Endothelial cell of umbilical vein (primary cell): ENCODE data around the gene IGSF9. TPM values are rescaled to one million over a fixed set of nuclear protein-coding genes. Genes with fewer than 3 reads are reported as not detected.

Experiments
- BruUV-seq: library from RNA; stranded (reverse); fragments of 400-500 nt; replicated peaks from 2 replicates; lab custom pipeline; 2021; lab: Mats Ljungman, UMichigan
- CTCF ChIA-PET: fragments of 300-600, 350-600 bp; sonication (Branson Sonifier 250); formaldehyde crosslinking; loops from one replicate; lab custom pipeline; 2021; ENCODE audit warnings: antibody characterized with exemption, inconsistent platforms; lab: Charles Lee
- POLR2A ChIA-PET: fragments of 300-600, 350-600 bp; sonication (Branson Sonifier 250); formaldehyde crosslinking; loops from one replicate; lab custom pipeline; 2021; ENCODE audit warnings: antibody characterized with exemption, inconsistent platforms; lab: Charles Lee
- DNase-seq: peaks from one replicate; pipeline ENCODE4 v3.0.0-alpha.2; 2011; ENCODE audit warnings: low read depth, low spot score
- FAIRE-seq: peaks from 2 replicates; lab custom pipeline; 2011; peaks lifted over from hg19 to GRCh38; lab: Jason Lieb, UNC
- H2AFZ ChIP-seq: 2 replicates; pipeline ENCODE4 v1.6.0; 2012; ENCODE audit warnings: low read depth, low read length, control low read depth, inconsistent platforms
- H3K27ac ChIP-seq: 2 replicates; pipeline ENCODE4 v1.5.1; 2011; ENCODE audit warnings: low read depth, mild to moderate bottlenecking, control low read depth, low read length, moderate library complexity; ENCODE audit not compliant: insufficient read depth
- H3K27me3 ChIP-seq, 2 experiments: 2 replicates each; pipeline versions ENCODE4 v1.6.0 to v1.6.1; 2011; ENCODE audit warnings: low read length in 2 of 2, mixed read lengths in 1 of 2; ENCODE audit not compliant: control insufficient read depth in 2 of 2, insufficient read depth in 2 of 2
- H3K36me3 ChIP-seq, 2 experiments: 2 replicates in 1 of 2; 3 replicates in 1 of 2; pipeline ENCODE4 v1.5.1; 2011; ENCODE audit warnings: low read length in 2 of 2, mild to moderate bottlenecking in 1 of 2, moderate library complexity in 1 of 2; ENCODE audit not compliant: control insufficient read depth in 2 of 2, insufficient read depth in 2 of 2; ENCODE audit errors: extremely low read depth in 1 of 2
- H3K4me1 ChIP-seq: 3 replicates; pipeline ENCODE4 v1.5.1; 2011; ENCODE audit warnings: mild to moderate bottlenecking, low read length; ENCODE audit not compliant: control insufficient read depth, insufficient read depth; ENCODE audit errors: extremely low read depth
- H3K4me2 ChIP-seq: 2 replicates; pipeline ENCODE4 v1.6.1; 2011; ENCODE audit warnings: low read length, control low read depth, mixed read lengths; ENCODE audit not compliant: insufficient read depth
- H3K4me3 ChIP-seq, 3 experiments: fragments of 200-600 bp in 1 of 3; sonication (generic), shearing (Covaris generic) in 1 of 3; replicated peaks in 1 of 3; 2 replicates each; pipeline ENCODE4 v1.5.1; 2011 to 2016; ENCODE audit warnings: control low read depth in 3 of 3, low read length in 3 of 3, mild to moderate bottlenecking in 2 of 3, inconsistent platforms in 1 of 3, low read depth in 1 of 3, moderate library complexity in 1 of 3; ENCODE audit not compliant: insufficient read depth in 1 of 3
- H3K79me2 ChIP-seq: 2 replicates; pipeline ENCODE4 v1.6.0; 2012; ENCODE audit warnings: low read length, inconsistent platforms; ENCODE audit not compliant: control insufficient read depth, insufficient read depth
- H3K9ac ChIP-seq: replicated peaks from 2 replicates; pipeline ENCODE3; 2011; ENCODE audit warnings: low read length, control low read depth; ENCODE audit not compliant: insufficient read depth; ENCODE audit errors: extremely low read depth
- H3K9me1 ChIP-seq: replicated peaks from 3 replicates; pipeline ENCODE4 v1.6.0; 2011; ENCODE audit warnings: mild to moderate bottlenecking, low read length; ENCODE audit not compliant: control insufficient read depth, insufficient read depth; ENCODE audit errors: extremely low read depth
- H3K9me3 ChIP-seq: replicated peaks from 2 replicates; pipeline ENCODE4 v1.5.1; 2012; ENCODE audit warnings: low read length, inconsistent platforms; ENCODE audit not compliant: control insufficient read depth, insufficient read depth
- H4K20me1 ChIP-seq: replicated peaks from 2 replicates; pipeline ENCODE3; 2011; ENCODE audit warnings: mild to moderate bottlenecking, low read length; ENCODE audit not compliant: control insufficient read depth, insufficient read depth; ENCODE audit errors: extremely low read depth
- EZH2 ChIP-seq: IDR thresholded peaks from 2 replicates; pipeline ENCODE4 v1.6.1; 2012; ENCODE audit warnings: borderline replicate concordance, low read depth, mild to moderate bottlenecking, moderate library complexity, low read length, inconsistent platforms; ENCODE audit not compliant: severe bottlenecking
- FOS ChIP-seq: IDR thresholded peaks from 2 replicates; pipeline ENCODE4 v1.6.1; 2011; ENCODE audit warnings: mild to moderate bottlenecking, low read length, moderate library complexity, borderline replicate concordance; ENCODE audit not compliant: insufficient read depth
- JUN ChIP-seq: IDR thresholded peaks from 2 replicates; pipeline ENCODE4 v1.6.1; 2011; ENCODE audit warnings: borderline replicate concordance, low read depth; ENCODE audit not compliant: insufficient read length, insufficient read depth
- MYC ChIP-seq: IDR thresholded peaks from one replicate; pipeline ENCODE4 v1.6.1; 2011; ENCODE audit warnings: mild to moderate bottlenecking, low read depth, low read length
- POLR2AphosphoS5 ChIP-seq: IDR thresholded peaks from 2 replicates; pipeline ENCODE4 v1.6.1; 2012; ENCODE audit warnings: low read depth, mild to moderate bottlenecking, control low read depth, low read length, moderate library complexity; ENCODE audit not compliant: insufficient read depth
- dilution Hi-C: fragments of 300-500 bp; cut with MboI; formaldehyde crosslinking; loops from one replicate; pipeline ENCODE4 v1.15.0; 2019; ENCODE audit warnings: low sequenced_read_pairs; ENCODE audit not compliant: extremely low pct_ligation_motif_present
- intact Hi-C: fragments of 100-400 bp; cut with micrococcal nuclease; formaldehyde crosslinking; loops from one replicate; pipeline ENCODE4 v1.10.0; 2022
- polyA plus RNA-seq, 4 experiments: library from polyadenylated mRNA; depleted of rRNA in 3 of 4; stranded (reverse) in 3 of 4; unstranded in 1 of 4; fragments of >200 nt; gene quantifications; 2 replicates each; pipeline versions ENCODE4 v1.2.1 to v1.2.3, GENCODE V29; 2011 to 2012; ENCODE audit warnings: missing spikeins in 1 of 4
- total RNA-seq: library from RNA; stranded (reverse); gene quantifications from 2 replicates; pipeline ENCODE4 v1.2.3, GENCODE V29; 2021
- TF ChIP-seq, protein P1 (sequence below), 2 donors: IDR thresholded peaks; 1 replicate in 1 of 2; 2 replicates in 1 of 2; pipeline ENCODE4 v1.5.1; 2011; ENCODE audit warnings: low read length in 2 of 2, mild to moderate bottlenecking in 2 of 2, moderate library complexity in 2 of 2, control low read depth in 1 of 2, inconsistent platforms in 1 of 2, low read depth in 1 of 2; ENCODE audit not compliant: insufficient read depth in 1 of 2; ENCODE audit errors: extremely low read depth in 1 of 2

The IGSF9 gene
- total and polyA plus RNA-seq, 2 donors (not counting 3 experiments of a cell fraction or from before 2014, with no cell fraction given): 0.15 TPM

GRCh38 chr1:159944623-159945455 lies 574 bp downstream of the IGSF9 start:
- POLR2A ChIA-PET: no interaction called here
- no peaks in the 10 kb centered on the region for H3K36me3 ChIP-seq
- intact Hi-C loops: loop anchor here (1.0 to 2.0 kb wide), 4 partner anchors 20 to 165 kb away; partner anchors contain the start of genes DUSP23 and TAGLN2
- CTCF ChIA-PET: interaction anchor here (0.9 to 13.3 kb wide), 14 partner anchors 8 to 813 kb away, joined by 3 to 169 read pairs (median 4); partner anchors contain the start of genes DUSP23 and TAGLN2
- H3K4me2 ChIP-seq: peak overlapping the region; percentile 49
- DNase-seq (no peak), FAIRE-seq (no peak)
- peak overlapping the region; percentile 58 for H2AFZ ChIP-seq
- H3K9ac ChIP-seq: no peak overlapping the region
- no peaks in the 10 kb centered on the region for H4K20me1 ChIP-seq
- dilution Hi-C loops: no loop called here
- H3K4me3 ChIP-seq: peak overlapping the region in 1 of 3 experiments; percentile 16
- peaks cover 5% of the 10 kb centered on the region for H3K4me1 ChIP-seq
- no peaks in the 10 kb centered on the region for H3K9me3 ChIP-seq
- H3K27me3 ChIP-seq: peaks cover 22 to 36% of the 10 kb centered on the region in 2 experiments
- TF ChIP-seq EZH2: peak; percentile 10
- TF ChIP-seq JUN: no peak
- no peak for TF ChIP-seq POLR2AphosphoS5
- no peak for TF ChIP-seq FOS
- no peak for TF ChIP-seq MYC
- TF ChIP-seq, protein P1, sequence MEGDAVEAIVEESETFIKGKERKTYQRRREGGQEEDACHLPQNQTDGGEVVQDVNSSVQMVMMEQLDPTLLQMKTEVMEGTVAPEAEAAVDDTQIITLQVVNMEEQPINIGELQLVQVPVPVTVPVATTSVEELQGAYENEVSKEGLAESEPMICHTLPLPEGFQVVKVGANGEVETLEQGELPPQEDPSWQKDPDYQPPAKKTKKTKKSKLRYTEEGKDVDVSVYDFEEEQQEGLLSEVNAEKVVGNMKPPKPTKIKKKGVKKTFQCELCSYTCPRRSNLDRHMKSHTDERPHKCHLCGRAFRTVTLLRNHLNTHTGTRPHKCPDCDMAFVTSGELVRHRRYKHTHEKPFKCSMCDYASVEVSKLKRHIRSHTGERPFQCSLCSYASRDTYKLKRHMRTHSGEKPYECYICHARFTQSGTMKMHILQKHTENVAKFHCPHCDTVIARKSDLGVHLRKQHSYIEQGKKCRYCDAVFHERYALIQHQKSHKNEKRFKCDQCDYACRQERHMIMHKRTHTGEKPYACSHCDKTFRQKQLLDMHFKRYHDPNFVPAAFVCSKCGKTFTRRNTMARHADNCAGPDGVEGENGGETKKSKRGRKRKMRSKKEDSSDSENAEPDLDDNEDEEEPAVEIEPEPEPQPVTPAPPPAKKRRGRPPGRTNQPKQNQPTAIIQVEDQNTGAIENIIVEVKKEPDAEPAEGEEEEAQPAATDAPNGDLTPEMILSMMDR (IDR thresholded peaks at IDR 0.05; ENCODE audit: extremely low read depth in 1 of 2, insufficient read depth in 1 of 2, low read depth in 1 of 2, low read length in 2 of 2): no peak
- H3K79me2 ChIP-seq: no peaks in the 10 kb centered on the region
- BruUV-seq: no TSS peak
- H3K27ac ChIP-seq: no peak overlapping the region
- H3K9me1 ChIP-seq: no peaks in the 10 kb centered on the region
